ENCODE results near the gene SVOPL.

SVOPL gene

GRCh38 chr7:138663725-138664710 is 37.1 kb downstream of the SVOPL start:
- DNase-seq (ENCODE audit: low read depth) = no peak
- TF ChIP-seq MYC (IDR thresholded peaks at IDR 0.05; ENCODE audit: low read depth, low read length) (no peak), CTCF (IDR thresholded peaks at IDR 0.05; ENCODE audit: low read depth, low read length) (no peak), POLR2A (IDR thresholded peaks at IDR 0.05; ENCODE audit: extremely low read depth, insufficient read length) (no peak), MAX (IDR thresholded peaks at IDR 0.05; ENCODE audit: low read depth, low read length) (no peak)
- no peak overlapping the region for H3K4me3 ChIP-seq (ENCODE audit: low read depth, low read length)

GRCh38 chr7:138662991-138663320 is 38.2 kb downstream of the SVOPL start:
- no peak overlapping the region for H3K4me3 ChIP-seq (ENCODE audit: low read depth, low read length)
- no peak for DNase-seq (ENCODE audit: low read depth)
- TF ChIP-seq POLR2A (IDR thresholded peaks at IDR 0.05; ENCODE audit: extremely low read depth, insufficient read length) (no peak), MAX (IDR thresholded peaks at IDR 0.05; ENCODE audit: low read depth, low read length) (no peak), CTCF (IDR thresholded peaks at IDR 0.05; ENCODE audit: low read depth, low read length) (no peak), MYC (IDR thresholded peaks at IDR 0.05; ENCODE audit: low read depth, low read length) (no peak)

GRCh38 chr7:138662076-138662990 is 38.8 kb downstream of the SVOPL start:
- peak; percentile 16 for DNase-seq (ENCODE audit: low read depth)
- no peak for TF ChIP-seq POLR2A (IDR thresholded peaks at IDR 0.05; ENCODE audit: extremely low read depth, insufficient read length)
- TF ChIP-seq MAX (IDR thresholded peaks at IDR 0.05; ENCODE audit: low read depth, low read length) = no peak
- no peak for TF ChIP-seq MYC (IDR thresholded peaks at IDR 0.05; ENCODE audit: low read depth, low read length)
- no peak for TF ChIP-seq CTCF (IDR thresholded peaks at IDR 0.05; ENCODE audit: low read depth, low read length)
- H3K4me3 ChIP-seq (ENCODE audit: low read depth, low read length) = no peak overlapping the region

- no peak for DNase-seq (ENCODE audit: low read depth)
- H3K4me3 ChIP-seq (ENCODE audit: low read depth, low read length) = no peak overlapping the region
- TF ChIP-seq MAX (IDR thresholded peaks at IDR 0.05; ENCODE audit: low read depth, low read length) (no peak), POLR2A (IDR thresholded peaks at IDR 0.05; ENCODE audit: extremely low read depth, insufficient read length) (no peak), CTCF (IDR thresholded peaks at IDR 0.05; ENCODE audit: low read depth, low read length) (no peak), MYC (IDR thresholded peaks at IDR 0.05; ENCODE audit: low read depth, low read length) (no peak)
These were observed 40.0 kb downstream of the SVOPL start for GRCh38 chr7:138661069-138661635.

GRCh38 chr7:138658889-138659288 is 42.3 kb downstream of the SVOPL start:
- TF ChIP-seq MYC (IDR thresholded peaks at IDR 0.05; ENCODE audit: low read depth, low read length) (no peak), MAX (IDR thresholded peaks at IDR 0.05; ENCODE audit: low read depth, low read length) (no peak), CTCF (IDR thresholded peaks at IDR 0.05; ENCODE audit: low read depth, low read length) (no peak), POLR2A (IDR thresholded peaks at IDR 0.05; ENCODE audit: extremely low read depth, insufficient read length) (no peak)
- H3K4me3 ChIP-seq (ENCODE audit: low read depth, low read length) = no peak overlapping the region
- DNase-seq (ENCODE audit: low read depth) = no peak
